Effector memory CD8-positive, alpha-beta T cell (primary cell): ENCODE measurements around the gene LSR.

Experiments used
- ATAC-seq: fragments of 150-1000 bp; cut with Tn5 transposase; replicated peaks from 2 replicates; pipeline ENCODE4 v1.10.0; 2021; ENCODE audit warnings: mild to moderate bottlenecking, moderate library complexity
- DNase-seq, 3 experiments: peaks; one replicate each; pipeline ENCODE4 v3.0.0; 2021
- H3K27ac Mint-ChIP-seq, 2 donors: one replicate each; pipeline ENCODE4 v1.8.0; 2022; ENCODE audit warnings: mild to moderate bottlenecking in 2 of 2, mixed read lengths in 2 of 2, moderate library complexity in 2 of 2
- H3K27me3 Mint-ChIP-seq, 2 donors: one replicate each; pipeline ENCODE4 v1.8.0; 2022; ENCODE audit warnings: mixed read lengths in 2 of 2
- H3K36me3 Mint-ChIP-seq: one replicate; pipeline ENCODE4 v1.8.0; 2022; ENCODE audit warnings: mild to moderate bottlenecking, moderate library complexity, mixed read lengths; ENCODE audit not compliant: insufficient read depth
- H3K4me1 Mint-ChIP-seq, 2 donors: one replicate each; pipeline ENCODE4 v1.8.0; 2022; ENCODE audit warnings: low read depth in 2 of 2, mixed read lengths in 2 of 2
- H3K4me3 Mint-ChIP-seq, 2 donors: one replicate each; pipeline ENCODE4 v1.8.0; 2022; ENCODE audit warnings: mild to moderate bottlenecking in 2 of 2, mixed read lengths in 2 of 2, moderate library complexity in 2 of 2
- H3K9me3 Mint-ChIP-seq, 2 donors: one replicate each; pipeline ENCODE4 v1.8.0; 2022; ENCODE audit warnings: mixed read lengths in 2 of 2

The LSR gene

GRCh38 chr19:35261356-35262100 lies 12.7 kb downstream of the LSR start:
- H3K27ac Mint-ChIP-seq, result peak overlapping the region; percentile 73 to 84

GRCh38 chr19:35262101-35262761 lies 13.4 kb downstream of the LSR start:
- Mint-ChIP-seq H3K4me1 (peaks cover 19 to 20% of the 10 kb centered on the region in 2 donors), H3K36me3 (peaks cover 42% of the 10 kb centered on the region), H3K27me3 (no peaks in the 10 kb centered on the region), H3K4me3 (no peak overlapping the region), H3K9me3 (no peaks in the 10 kb centered on the region), H3K27ac (no peak overlapping the region)
- DNase-seq (no peak), ATAC-seq (no peak)

More at GRCh38 chr19:35261356-35262100, 12.7 kb downstream of the LSR start:
- peaks cover 41% of the 10 kb centered on the region for H3K36me3 Mint-ChIP-seq
- H3K27me3 Mint-ChIP-seq, result no peaks in the 10 kb centered on the region
- no peak for ATAC-seq
- peaks cover 20 to 21% of the 10 kb centered on the region in 2 donors for H3K4me1 Mint-ChIP-seq
- DNase-seq, result no peak
- no peak overlapping the region for H3K4me3 Mint-ChIP-seq
- H3K9me3 Mint-ChIP-seq, result no peaks in the 10 kb centered on the region

DNA sequence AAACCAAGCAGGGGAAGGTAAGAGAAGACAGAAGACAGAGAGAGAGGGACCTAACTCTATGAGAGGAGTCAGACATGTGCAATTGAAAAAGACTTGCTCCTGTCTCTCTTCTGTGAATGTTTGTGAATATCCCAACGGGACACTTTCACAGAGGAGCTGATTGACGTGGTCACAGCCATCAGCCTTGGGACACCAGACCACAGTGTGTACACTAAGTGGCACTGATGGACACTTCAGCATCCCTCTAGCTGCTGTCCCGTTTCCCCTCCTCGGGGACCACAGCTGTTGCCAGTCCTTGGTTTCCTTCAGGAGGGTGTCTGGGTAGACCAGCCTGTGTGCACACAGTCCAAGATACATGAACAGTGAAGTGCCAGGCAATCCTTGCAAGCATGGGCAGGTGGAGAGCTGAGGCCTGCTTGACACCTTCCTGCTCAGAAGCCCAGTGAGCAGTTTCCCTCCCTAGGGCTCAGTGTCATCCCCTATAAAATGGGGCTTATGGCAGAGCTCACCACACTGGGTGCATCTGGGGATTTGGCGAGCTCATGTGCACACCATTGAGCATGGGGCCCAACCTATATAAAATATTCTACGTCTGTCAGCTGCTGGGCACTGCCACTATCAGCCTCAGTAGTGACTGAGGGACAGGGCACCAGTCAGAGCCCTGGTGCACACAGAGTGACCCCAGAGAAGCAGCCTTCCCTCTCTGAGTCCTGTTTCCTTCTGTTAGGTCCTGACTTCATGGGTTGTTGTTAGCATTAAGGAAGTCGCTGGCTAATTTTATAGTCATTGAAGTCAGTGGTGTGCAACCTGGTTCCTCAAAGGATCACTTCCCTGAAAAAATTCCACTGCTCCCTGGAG lies 15.7 kb downstream of the LSR start:
- peaks cover 43% of the 10 kb centered on the region for H3K36me3 Mint-ChIP-seq
- peak overlapping the region; percentile 10 to 87 for H3K27ac Mint-ChIP-seq
- ATAC-seq, result no peak
- DNase-seq, result no peak
- H3K27me3 Mint-ChIP-seq, result no peaks in the 10 kb centered on the region
- no peaks in the 10 kb centered on the region for H3K9me3 Mint-ChIP-seq
- H3K4me3 Mint-ChIP-seq, result no peak overlapping the region
- H3K4me1 Mint-ChIP-seq, result peaks cover 21 to 25% of the 10 kb centered on the region in 2 donors

DNA sequence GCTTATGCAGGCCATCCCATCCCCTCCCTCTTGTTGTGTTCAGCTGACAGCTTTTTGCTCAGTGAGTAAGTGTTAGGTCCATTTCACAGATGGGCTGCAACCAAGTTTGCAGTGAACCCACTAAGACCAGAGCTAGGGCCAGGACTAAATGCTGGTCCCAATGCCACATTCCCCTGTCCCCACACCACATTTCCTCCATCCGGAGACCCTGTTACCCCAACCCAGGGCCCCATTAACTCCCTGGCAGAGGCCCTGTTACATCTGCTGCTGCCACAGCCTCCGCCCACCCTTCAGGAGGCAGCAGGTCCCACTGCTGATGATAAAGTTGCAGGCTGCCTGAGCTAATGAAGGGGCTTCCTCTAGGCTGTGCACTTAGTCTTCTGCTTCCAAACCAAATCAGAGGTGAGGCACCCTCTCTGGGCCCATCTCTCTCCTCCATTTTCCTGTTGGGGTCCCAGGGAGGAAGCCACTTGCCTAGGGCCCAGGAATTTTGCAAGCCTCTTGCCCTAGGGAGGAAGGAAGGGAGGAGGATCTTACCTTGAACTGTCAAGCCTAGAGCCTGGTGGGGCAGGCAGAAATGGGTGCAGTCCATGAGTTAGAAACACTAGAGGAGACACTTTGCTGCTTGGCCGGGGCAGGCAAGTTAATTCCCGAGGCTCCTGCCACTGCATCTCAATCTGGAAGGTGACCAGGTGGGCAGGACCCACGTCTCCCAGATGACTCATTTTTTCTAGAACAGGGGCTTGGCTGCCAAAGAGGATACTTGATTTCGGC lies 16.5 kb downstream of the LSR start:
- ATAC-seq, result no peak
- peak overlapping the region; percentile 10 to 87 for H3K27ac Mint-ChIP-seq
- H3K4me3 Mint-ChIP-seq, result peak overlapping the region; percentile 88 to 90

DNA sequence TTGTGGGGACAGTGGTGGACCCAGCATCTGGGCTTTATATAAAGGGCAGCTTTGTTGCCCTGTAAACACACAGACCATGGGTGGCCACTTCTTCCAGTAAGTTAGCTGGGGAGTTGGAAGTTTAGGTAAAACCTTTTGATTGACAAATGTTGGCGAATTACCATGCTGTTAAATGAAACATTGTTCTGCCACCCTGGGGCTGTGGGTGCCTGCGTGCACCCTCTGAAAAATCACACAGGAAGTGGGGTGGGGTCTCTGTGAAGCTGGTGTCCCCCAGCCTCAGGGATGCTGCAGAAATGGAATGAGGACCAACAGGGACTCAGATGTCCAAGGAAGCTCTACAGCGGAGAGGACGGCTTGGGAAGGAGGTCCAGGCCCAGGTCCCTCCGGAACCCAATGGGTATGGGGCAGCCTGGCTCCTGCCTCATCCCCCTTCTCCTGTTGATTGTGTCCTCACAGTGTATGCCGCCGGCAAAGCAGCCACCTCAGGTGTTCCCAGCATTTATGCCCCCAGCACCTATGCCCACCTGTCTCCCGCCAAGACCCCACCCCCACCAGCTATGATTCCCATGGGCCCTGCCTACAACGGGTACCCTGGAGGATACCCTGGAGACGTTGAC lies 17.2 kb downstream of the LSR start:
- Mint-ChIP-seq H3K9me3 (no peaks in the 10 kb centered on the region), H3K27me3 (no peaks in the 10 kb centered on the region), H3K4me3 (peak overlapping the region; percentile 88 to 90), H3K36me3 (peaks cover 47% of the 10 kb centered on the region), H3K4me1 (peaks cover 23 to 24% of the 10 kb centered on the region in 2 donors), H3K27ac (peak overlapping the region; percentile 10 to 87)
- DNase-seq, result no peak
- no peak for ATAC-seq

More for the DNA sequence above, 16.5 kb downstream of the LSR start:
- no peaks in the 10 kb centered on the region for H3K27me3 Mint-ChIP-seq
- H3K4me1 Mint-ChIP-seq, result peaks cover 21 to 25% of the 10 kb centered on the region in 2 donors
- peaks cover 43% of the 10 kb centered on the region for H3K36me3 Mint-ChIP-seq
- no peak for DNase-seq
- no peaks in the 10 kb centered on the region for H3K9me3 Mint-ChIP-seq

- Mint-ChIP-seq H3K9me3 (no peaks in the 10 kb centered on the region), H3K27ac (peak overlapping the region; percentile 96 to 97), H3K36me3 (peaks cover 53% of the 10 kb centered on the region), H3K4me1 (peaks cover 23 to 25% of the 10 kb centered on the region in 2 donors), H3K4me3 (peak overlapping the region; percentile 88 to 90), H3K27me3 (no peaks in the 10 kb centered on the region)
- no peak for ATAC-seq
- no peak for DNase-seq
These were observed 17.9 kb downstream of the LSR start for GRCh38 chr19:35266520-35267352.

- Mint-ChIP-seq H3K9me3 (no peaks in the 10 kb centered on the region), H3K36me3 (peaks cover 51% of the 10 kb centered on the region), H3K27ac (peak overlapping the region; percentile 96 to 97), H3K4me1 (peaks cover 23 to 31% of the 10 kb centered on the region in 2 donors), H3K27me3 (no peaks in the 10 kb centered on the region), H3K4me3 (peak overlapping the region; percentile 88 to 90)
- peak; percentile 18 for ATAC-seq
- peak in 2 of 3 experiments; percentile 31 to 32 for DNase-seq
These were observed 18.6 kb downstream of the LSR start for GRCh38 chr19:35267353-35267817.

DNA sequence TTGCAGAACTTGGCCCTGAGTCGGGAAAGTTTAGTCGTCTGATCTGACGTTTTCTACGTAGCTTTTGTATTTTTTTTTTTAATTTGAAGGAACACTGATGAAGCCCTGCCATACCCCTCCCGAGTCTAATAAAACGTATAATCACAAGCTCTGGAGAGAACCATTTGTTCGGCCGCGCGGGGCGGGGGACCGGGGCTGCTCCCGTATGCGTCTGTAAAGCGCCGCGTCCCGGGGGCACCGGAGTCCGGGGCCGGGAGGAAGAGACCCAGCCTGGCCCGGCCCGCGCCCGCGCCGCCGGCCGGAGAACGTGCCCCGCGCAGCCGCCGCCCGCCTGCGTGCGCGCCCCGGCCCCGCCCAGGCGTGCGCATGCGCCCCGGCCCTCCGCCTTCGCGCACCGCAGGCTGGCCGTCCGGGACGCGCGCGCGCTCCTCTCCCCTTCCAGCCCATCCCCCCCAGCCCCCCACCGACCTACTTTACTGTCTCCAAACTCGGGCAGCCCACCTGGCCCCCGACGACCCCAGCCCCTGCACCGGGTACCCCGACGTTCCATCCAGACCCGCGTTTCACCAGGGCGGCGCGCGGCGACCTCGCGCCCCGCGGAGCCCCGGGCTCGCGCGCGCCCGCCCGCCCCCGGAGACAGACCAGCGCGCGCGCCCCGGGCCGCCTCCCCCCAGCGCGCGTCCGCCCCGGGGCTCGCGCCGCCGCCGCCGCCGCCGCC lies 19.2 kb downstream of the LSR start:
- H3K4me1 Mint-ChIP-seq, result peaks cover 23 to 34% of the 10 kb centered on the region in 2 donors
- H3K36me3 Mint-ChIP-seq, result peaks cover 53% of the 10 kb centered on the region
- DNase-seq (peak; percentile 62 to 72 (median 66)), ATAC-seq (peak; percentile 63)
- no peaks in the 10 kb centered on the region for H3K27me3 Mint-ChIP-seq
- peak overlapping the region; percentile 88 to 90 for H3K4me3 Mint-ChIP-seq
- H3K9me3 Mint-ChIP-seq, result no peaks in the 10 kb centered on the region
- H3K27ac Mint-ChIP-seq, result peak overlapping the region; percentile 96 to 97

GRCh38 chr19:35268536-35269437 lies 20.0 kb downstream of the LSR start, which contains the start of gene USF2:
Gene USF2 (plus strand): TSS chr19:35268962. CDS start chr19:35269102, 140 bp downstream.
- DNase-seq, result peak; percentile 46 to 49 (median 48)
- Mint-ChIP-seq H3K9me3 (no peaks in the 10 kb centered on the region), H3K4me1 (peaks cover 24 to 37% of the 10 kb centered on the region in 2 donors), H3K4me3 (peak within 1 kb of the TSS; percentile 88 to 90), H3K27ac (peak within 1 kb of the TSS; percentile 96 to 97), H3K36me3 (peaks cover 51% of the 10 kb centered on the region), H3K27me3 (no peaks in the 10 kb centered on the region)
- ATAC-seq, result peak; percentile 49

- DNase-seq, result peak; percentile 59 to 66 (median 66)
- Mint-ChIP-seq H3K4me3 (peak overlapping the region; percentile 66 to 73), H3K36me3 (peaks cover 56% of the 10 kb centered on the region), H3K27me3 (no peaks in the 10 kb centered on the region), H3K9me3 (no peaks in the 10 kb centered on the region), H3K4me1 (peaks cover 30 to 42% of the 10 kb centered on the region in 2 donors), H3K27ac (peak overlapping the region in 1 of 2 donors; percentile 82)
- ATAC-seq, result peak; percentile 59
These were observed 20.8 kb downstream of the LSR start for GRCh38 chr19:35269438-35270117.
